SK-N-SH treated with all-trans-retinoic acid at 6 μM for 48 hours (cell line): ENCODE results near the gene COL12A1.

Experiments used
- ATAC-seq: fragments of 200-7000 bp; cut with Tn5 transposase; 3 replicates; pipeline ENCODE4 v1.9.1; 2020; ENCODE audit warnings: mild to moderate bottlenecking, moderate library complexity
- ARNTL ChIP-seq: fragments of 450-650 bp; formaldehyde crosslinking; IDR thresholded peaks from 2 replicates; pipeline ENCODE4 v1.5.0; 2020; ENCODE audit warnings: low read depth, mild to moderate bottlenecking, moderate library complexity, borderline replicate concordance
- BACH2 ChIP-seq: fragments of 250-450 bp; sonication (Bioruptor Pico); IDR thresholded peaks from 2 replicates; pipeline ENCODE4 v1.9.0; 2021; ENCODE audit warnings: mild to moderate bottlenecking, borderline replicate concordance
- CSDC2 ChIP-seq: fragments of 250-450 bp; sonication (Bioruptor Pico); IDR thresholded peaks from 2 replicates; pipeline ENCODE4 v1.5.0; 2020; ENCODE audit warnings: mild to moderate bottlenecking, moderate library complexity
- ESRRG ChIP-seq: fragments of 250-450 bp; sonication (Bioruptor Pico); IDR thresholded peaks from 2 replicates; pipeline ENCODE4 v1.6.1; 2021; ENCODE audit warnings: mild to moderate bottlenecking
- ISL1 ChIP-seq: fragments of 250-450 bp; sonication (Bioruptor Pico); IDR thresholded peaks from 2 replicates; pipeline ENCODE4 v2.1.2; 2022; ENCODE audit warnings: mild to moderate bottlenecking, moderate library complexity
- OSR1 ChIP-seq: fragments of 250-450 bp; sonication (Bioruptor Pico); IDR thresholded peaks from 2 replicates; pipeline ENCODE4 v1.8.0; 2022; ENCODE audit warnings: moderate library complexity, mild to moderate bottlenecking, inconsistent platforms
- POU6F1 ChIP-seq: fragments of 250-450 bp; sonication (Bioruptor Pico); IDR thresholded peaks from 2 replicates; pipeline ENCODE4 v1.8.0; 2021; ENCODE audit warnings: low read depth, mild to moderate bottlenecking, moderate library complexity, borderline replicate concordance
- PPARA ChIP-seq: fragments of 250-450 bp; sonication (Bioruptor Pico); IDR thresholded peaks from 2 replicates; pipeline ENCODE4 v1.5.0; 2020; ENCODE audit warnings: mild to moderate bottlenecking, borderline replicate concordance
- RARB ChIP-seq: fragments of 250-450 bp; sonication (Bioruptor Pico); IDR thresholded peaks from 2 replicates; pipeline ENCODE4 v1.8.0; 2021; ENCODE audit warnings: mild to moderate bottlenecking, moderate library complexity
- SNAI2 ChIP-seq: fragments of 250-450 bp; sonication (Bioruptor Pico); IDR thresholded peaks from 2 replicates; pipeline ENCODE4 v1.5.0; 2020; ENCODE audit warnings: mild to moderate bottlenecking, moderate library complexity
- TCF4 ChIP-seq: fragments of 250-450 bp; sonication (Bioruptor Pico); IDR thresholded peaks from 2 replicates; pipeline ENCODE4 v1.8.0; 2021; ENCODE audit warnings: mild to moderate bottlenecking, moderate library complexity, borderline replicate concordance
- TOX ChIP-seq: fragments of 250-450 bp; sonication (Bioruptor Pico); IDR thresholded peaks from 2 replicates; pipeline ENCODE4 v1.8.0; 2021; ENCODE audit warnings: mild to moderate bottlenecking, moderate library complexity, borderline replicate concordance
- TSHZ2 ChIP-seq: fragments of 250-450 bp; sonication (Bioruptor Pico); IDR thresholded peaks from 2 replicates; pipeline ENCODE4 v1.5.0; 2020; ENCODE audit warnings: mild to moderate bottlenecking, moderate library complexity
- ZC3H10 ChIP-seq: fragments of 250-450 bp; sonication (Bioruptor Pico); IDR thresholded peaks from 2 replicates; pipeline ENCODE4 v1.5.1; 2021; ENCODE audit warnings: mild to moderate bottlenecking, moderate library complexity
- ZFP3 ChIP-seq: fragments of 250-450 bp; sonication (Bioruptor Pico); IDR thresholded peaks from 2 replicates; pipeline ENCODE4 v1.5.0; 2020; ENCODE audit warnings: mild to moderate bottlenecking, moderate library complexity
- ZFP30 ChIP-seq: fragments of 450-650 bp; formaldehyde crosslinking; IDR thresholded peaks from 2 replicates; pipeline ENCODE4 v1.5.0; 2022; ENCODE audit warnings: mild to moderate bottlenecking, moderate library complexity
- ZNF565 ChIP-seq: fragments of 450-650 bp; formaldehyde crosslinking; conservative IDR thresholded peaks from 2 replicates; pipeline ENCODE4 v1.5.0; 2020; ENCODE audit warnings: low read depth, mild to moderate bottlenecking, moderate library complexity
- ZNF70 ChIP-seq: fragments of 450-650 bp; formaldehyde crosslinking; IDR thresholded peaks from 2 replicates; pipeline ENCODE4 v1.5.0; 2020; ENCODE audit warnings: mild to moderate bottlenecking, moderate library complexity
- ZNF8 ChIP-seq: fragments of 450-650 bp; formaldehyde crosslinking; IDR thresholded peaks from 2 replicates; pipeline ENCODE4 v1.5.0; 2020; ENCODE audit warnings: mild to moderate bottlenecking, moderate library complexity
- TF ChIP-seq, protein P1 (sequence below): fragments of 250-450 bp; sonication (Bioruptor Pico); IDR thresholded peaks from 2 replicates; pipeline ENCODE4 v1.5.1; 2020; ENCODE audit warnings: low read depth, mild to moderate bottlenecking, moderate library complexity
- TF ChIP-seq, protein P2 (sequence below): fragments of 250-450 bp; sonication (Bioruptor Pico); IDR thresholded peaks from 2 replicates; pipeline ENCODE4 v1.5.1; 2021; ENCODE audit warnings: mild to moderate bottlenecking, moderate library complexity

COL12A1 gene

DNA sequence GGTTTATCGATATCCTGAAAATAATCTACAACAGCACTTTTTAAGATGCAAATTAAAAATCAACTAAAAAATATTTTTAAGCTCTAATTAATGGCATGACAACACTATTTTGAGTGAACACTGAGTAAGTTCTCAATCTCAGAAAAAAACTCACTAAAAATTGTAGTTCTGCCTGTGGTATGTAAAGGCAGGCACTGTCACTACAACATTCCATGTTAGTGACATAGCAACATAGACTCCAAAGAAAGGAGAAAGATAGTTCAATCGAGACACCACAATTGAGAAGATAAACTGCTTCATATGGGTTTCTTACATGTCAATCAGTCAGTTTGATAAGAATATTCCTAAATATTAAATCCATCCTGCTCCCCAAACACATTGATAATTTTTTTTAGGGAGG, 38.0 kb downstream of the COL12A1 start:
- ATAC-seq = no peak
- TF ChIP-seq SNAI2 (CRISPR knock-in tag) = no peak
- TF ChIP-seq, protein P1, sequence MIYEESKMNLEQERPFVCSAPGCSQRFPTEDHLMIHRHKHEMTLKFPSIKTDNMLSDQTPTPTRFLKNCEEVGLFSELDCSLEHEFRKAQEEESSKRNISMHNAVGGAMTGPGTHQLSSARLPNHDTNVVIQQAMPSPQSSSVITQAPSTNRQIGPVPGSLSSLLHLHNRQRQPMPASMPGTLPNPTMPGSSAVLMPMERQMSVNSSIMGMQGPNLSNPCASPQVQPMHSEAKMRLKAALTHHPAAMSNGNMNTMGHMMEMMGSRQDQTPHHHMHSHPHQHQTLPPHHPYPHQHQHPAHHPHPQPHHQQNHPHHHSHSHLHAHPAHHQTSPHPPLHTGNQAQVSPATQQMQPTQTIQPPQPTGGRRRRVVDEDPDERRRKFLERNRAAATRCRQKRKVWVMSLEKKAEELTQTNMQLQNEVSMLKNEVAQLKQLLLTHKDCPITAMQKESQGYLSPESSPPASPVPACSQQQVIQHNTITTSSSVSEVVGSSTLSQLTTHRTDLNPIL (CRISPR knock-in tag) = no peak
- no peak for TF ChIP-seq POU6F1 (CRISPR knock-in tag)

GRCh38 chr6:75167325-75167724, 38.5 kb downstream of the COL12A1 start:
- ATAC-seq = no peak
- TF ChIP-seq ZNF70 (CRISPR knock-in tag) = no peak
- no peak for TF ChIP-seq TSHZ2 (CRISPR knock-in tag)
- TF ChIP-seq ZNF565 = no peak
- no peak for TF ChIP-seq SNAI2 (CRISPR knock-in tag)
- no peak for TF ChIP-seq PPARA (CRISPR knock-in tag)
- TF ChIP-seq RARB (CRISPR knock-in tag) = no peak
- TF ChIP-seq TOX (CRISPR knock-in tag) = no peak
- TF ChIP-seq, protein P1 (CRISPR knock-in tag) = no peak
- TF ChIP-seq ZNF8 = no peak
- TF ChIP-seq ARNTL (CRISPR knock-in tag) = no peak
- no peak for TF ChIP-seq TCF4 (CRISPR knock-in tag)
- TF ChIP-seq ZC3H10 = no peak
- no peak for TF ChIP-seq ZFP3
- TF ChIP-seq ISL1 (CRISPR knock-in tag) = no peak
- no peak for TF ChIP-seq POU6F1 (CRISPR knock-in tag)
- TF ChIP-seq BACH2 (CRISPR knock-in tag) = no peak

- no peak for TF ChIP-seq RARB (CRISPR knock-in tag)
- TF ChIP-seq ESRRG (CRISPR knock-in tag) = no peak
- no peak for TF ChIP-seq CSDC2
- TF ChIP-seq ZNF8 = no peak
- TF ChIP-seq TSHZ2 (CRISPR knock-in tag) = no peak
- TF ChIP-seq OSR1 = no peak
- no peak for TF ChIP-seq TOX (CRISPR knock-in tag)
- no peak for TF ChIP-seq SNAI2 (CRISPR knock-in tag)
- TF ChIP-seq ZNF565 = no peak
- TF ChIP-seq PPARA (CRISPR knock-in tag) = no peak
- TF ChIP-seq, protein P2, sequence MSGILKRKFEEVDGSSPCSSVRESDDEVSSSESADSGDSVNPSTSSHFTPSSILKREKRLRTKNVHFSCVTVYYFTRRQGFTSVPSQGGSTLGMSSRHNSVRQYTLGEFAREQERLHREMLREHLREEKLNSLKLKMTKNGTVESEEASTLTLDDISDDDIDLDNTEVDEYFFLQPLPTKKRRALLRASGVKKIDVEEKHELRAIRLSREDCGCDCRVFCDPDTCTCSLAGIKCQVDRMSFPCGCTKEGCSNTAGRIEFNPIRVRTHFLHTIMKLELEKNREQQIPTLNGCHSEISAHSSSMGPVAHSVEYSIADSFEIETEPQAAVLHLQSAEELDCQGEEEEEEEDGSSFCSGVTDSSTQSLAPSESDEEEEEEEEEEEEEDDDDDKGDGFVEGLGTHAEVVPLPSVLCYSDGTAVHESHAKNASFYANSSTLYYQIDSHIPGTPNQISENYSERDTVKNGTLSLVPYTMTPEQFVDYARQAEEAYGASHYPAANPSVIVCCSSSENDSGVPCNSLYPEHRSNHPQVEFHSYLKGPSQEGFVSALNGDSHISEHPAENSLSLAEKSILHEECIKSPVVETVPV (CRISPR knock-in tag) = no peak
- TF ChIP-seq BACH2 (CRISPR knock-in tag) = no peak
- TF ChIP-seq TCF4 (CRISPR knock-in tag) = no peak
- no peak for TF ChIP-seq ZFP3
- no peak for TF ChIP-seq ZFP30 (CRISPR knock-in tag)
- TF ChIP-seq POU6F1 (CRISPR knock-in tag) = no peak
- no peak for TF ChIP-seq ARNTL (CRISPR knock-in tag)
- TF ChIP-seq ZC3H10 = no peak
- no peak for ATAC-seq
Measured at GRCh38 chr6:75166773-75167172, 39.1 kb downstream of the COL12A1 start.
